HG03135 (cell line): ENCODE measurements around the gene SNRNP70.
"Not testable (repeated sequence)": the region's sequence is repeated elsewhere in the genome, so short reads cannot be mapped to it uniquely, and the experiment has no call there.

Source experiments
- ATAC-seq: cut with Tn5 transposase; IDR thresholded peaks from one replicate; pipeline ENCODE4 v1.9.1; 2021; ENCODE audit warnings: mild to moderate bottlenecking, moderate library complexity; ENCODE audit not compliant: unreplicated experiment

SNRNP70 gene

DNA sequence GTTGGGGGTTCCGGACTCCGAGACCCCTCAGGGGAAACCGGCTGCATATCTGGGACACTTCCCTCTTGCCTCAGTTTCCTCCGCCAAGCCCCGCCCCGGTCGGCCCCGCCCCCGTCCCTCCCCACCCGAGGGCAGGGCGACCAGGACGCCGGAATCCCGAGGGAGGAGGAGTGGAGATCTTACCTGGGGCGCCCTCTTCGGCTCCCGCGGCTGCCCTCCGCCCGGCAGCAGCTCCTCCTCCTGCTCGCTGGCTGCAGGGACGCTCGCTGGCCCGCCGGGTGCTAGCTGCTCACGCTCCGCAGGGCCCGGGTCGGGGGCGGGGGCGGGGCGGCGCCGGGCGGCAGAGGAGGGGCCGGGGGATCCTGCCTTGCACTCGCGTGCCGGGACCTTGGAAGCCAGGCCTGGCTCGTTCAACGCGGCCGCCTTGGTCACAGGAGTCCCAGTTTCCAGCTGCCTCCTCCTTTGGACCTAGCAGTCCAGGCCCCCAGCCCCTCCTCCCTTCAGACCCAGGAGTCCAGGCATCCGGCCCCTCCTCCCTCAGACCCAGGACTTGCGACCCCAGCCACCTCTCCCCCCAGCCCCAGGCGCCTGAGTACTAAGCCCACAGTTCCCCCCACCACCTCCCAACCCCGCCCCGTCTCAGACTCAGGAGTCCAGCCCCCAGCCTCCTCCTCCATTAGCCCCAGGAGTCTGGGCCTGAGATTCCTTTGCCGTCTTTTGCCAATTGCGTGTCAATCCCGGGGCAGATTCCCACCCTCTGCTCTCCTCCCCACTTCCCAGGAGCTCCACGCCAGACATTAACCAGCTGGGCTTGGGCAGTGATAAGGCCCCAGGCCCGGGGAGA is 20.3 kb upstream of the SNRNP70 start, which contains the start of gene NTF4:
NTF4 (minus strand) TSS at position 51 of the 844 bp plus-strand sequence. CDS start 2,821 bp downstream, outside the sequence.
- ATAC-seq, result no peak

DNA sequence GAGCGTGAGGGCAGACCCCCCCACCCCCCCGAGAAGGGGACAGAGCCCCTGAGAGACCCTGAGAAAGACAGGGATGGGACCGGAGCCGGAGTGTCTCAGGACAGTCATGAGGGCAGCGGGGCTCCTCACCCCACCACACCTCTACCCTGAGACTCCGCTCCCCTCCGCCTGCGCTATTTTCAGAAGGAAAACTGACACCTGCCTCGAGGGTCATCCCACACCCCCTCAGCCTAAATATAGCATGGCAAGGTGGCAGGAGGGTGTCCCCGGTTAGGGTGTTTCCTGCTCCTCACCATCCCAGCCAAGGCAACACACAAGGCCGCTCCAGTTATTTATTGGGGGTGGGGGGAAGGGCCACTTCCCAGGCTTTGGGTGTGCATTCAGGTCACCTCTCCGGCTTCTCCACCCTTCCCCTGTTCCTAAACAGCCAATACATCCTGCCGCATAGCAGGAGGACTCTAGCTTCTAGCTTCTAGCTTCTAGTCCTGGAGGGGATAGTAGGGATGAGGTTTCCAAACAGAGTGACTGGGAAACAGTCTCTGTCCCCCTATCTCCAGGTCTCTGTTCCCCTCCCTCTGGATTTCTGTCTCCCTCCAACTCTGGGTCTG is 19.2 kb upstream of the SNRNP70 start:
- ATAC-seq, result no peak

DNA sequence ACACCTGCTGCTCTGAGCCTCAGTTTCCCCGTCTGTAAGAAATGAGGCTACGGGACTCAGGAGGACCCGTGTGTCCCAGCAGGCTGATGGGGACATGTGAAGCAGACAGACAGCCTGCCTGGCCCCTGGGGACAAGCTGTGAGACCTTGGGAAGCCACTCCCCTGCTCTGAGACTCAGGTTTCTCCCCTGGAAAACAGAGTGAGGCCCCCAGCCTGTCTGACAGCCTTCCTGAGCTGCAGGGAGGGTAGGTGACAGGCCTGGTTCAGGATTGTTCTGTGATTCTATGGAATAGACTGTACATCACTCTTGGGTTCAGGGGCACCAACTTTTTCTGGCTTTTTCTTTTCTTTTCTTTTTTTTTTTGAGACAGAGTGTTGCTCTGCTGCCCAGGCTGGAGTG is 17.7 kb upstream of the SNRNP70 start:
- ATAC-seq, result no peak

- no peak for ATAC-seq
Measured at GRCh38 chr19:49069026-49069425, 16.2 kb upstream of the SNRNP70 start.

- no peak for ATAC-seq
Measured at GRCh38 chr19:49070416-49070815, 14.8 kb upstream of the SNRNP70 start.

GRCh38 chr19:49071860-49072547 is 13.2 kb upstream of the SNRNP70 start:
- no peak for ATAC-seq

- no peak for ATAC-seq
Measured at GRCh38 chr19:49073514-49074378, 11.5 kb upstream of the SNRNP70 start.

GRCh38 chr19:49074869-49075268 is 10.4 kb upstream of the SNRNP70 start:
- not testable (repeated sequence) for ATAC-seq

DNA sequence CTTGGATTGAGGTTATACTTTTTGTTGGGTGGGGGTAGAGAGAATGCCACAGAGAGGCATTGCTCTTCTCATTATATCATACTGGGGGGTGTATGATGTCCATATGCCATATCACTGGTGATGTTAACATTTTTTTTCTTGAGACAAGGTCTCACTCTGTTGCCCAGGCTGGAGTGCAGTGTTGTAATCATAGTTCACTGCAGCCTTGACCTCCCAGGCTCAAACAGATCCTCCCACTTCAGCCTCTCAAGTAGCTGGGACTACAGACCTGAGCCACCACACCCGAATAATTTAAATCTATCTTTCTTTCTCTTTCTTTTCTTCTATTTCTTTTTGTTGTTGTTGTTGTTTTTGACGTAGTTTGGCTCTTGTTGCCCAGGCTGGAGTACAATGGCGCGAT is 4.9 kb upstream of the SNRNP70 start:
- no peak for ATAC-seq

GRCh38 chr19:49081273-49081672 is 4.0 kb upstream of the SNRNP70 start:
- ATAC-seq, result no peak

DNA sequence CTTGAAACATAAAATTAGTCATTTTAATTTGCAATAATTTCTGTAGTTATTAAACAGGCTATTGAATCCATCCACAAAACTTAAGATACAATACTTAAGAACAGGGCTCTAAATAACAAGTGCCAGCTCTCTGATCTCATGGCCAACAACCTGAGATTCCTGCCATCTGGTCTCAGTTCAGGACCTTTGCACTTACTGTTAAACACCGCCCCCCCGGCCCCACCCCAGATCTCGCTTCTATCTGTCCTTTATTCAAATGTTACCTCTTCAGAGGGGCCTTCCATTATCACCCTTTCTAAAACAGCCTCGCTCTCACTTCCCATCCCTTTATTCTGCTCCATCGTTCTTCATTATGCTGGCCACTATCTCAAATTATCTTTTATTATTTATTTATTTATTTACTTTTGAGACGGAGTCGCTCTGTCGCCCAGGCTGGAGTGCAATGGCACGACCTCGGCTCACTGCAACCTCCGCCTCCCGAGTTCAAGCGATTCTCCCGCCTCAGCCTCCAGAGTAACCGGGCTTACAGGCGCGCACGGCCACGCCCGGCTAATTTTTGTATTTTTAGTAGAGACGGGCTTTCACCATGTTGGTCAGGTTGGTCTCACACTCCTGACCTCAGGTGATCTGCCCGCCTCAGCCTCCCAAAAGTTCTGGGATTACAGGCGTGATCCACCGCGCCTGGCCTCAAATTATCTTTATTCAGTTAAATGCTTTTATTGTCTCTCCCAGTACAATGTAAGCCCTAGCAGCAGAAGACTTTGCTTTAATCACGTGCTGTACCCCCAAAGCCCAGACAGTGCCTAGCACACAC is 838 bp upstream of the SNRNP70 start:
- ATAC-seq, result no peak

DNA sequence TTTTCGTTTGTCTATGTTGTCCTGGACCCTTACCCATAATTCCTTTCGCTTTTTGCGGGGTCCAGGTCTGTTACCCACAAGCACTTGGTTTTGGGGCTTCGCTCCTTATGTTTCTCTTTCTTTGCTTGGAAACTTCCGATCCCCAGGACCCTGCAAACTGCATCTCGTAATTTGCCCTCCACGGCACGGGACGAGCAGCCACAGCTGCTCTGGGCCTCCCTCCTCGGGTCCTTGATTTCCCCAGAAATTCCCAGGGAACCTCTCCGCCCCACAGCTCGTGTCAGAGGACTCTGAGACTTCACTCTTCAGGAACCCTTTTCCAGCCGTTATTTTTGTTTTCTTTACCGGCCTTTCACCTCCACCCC is 599 bp downstream of the SNRNP70 start:
- ATAC-seq, result no peak

DNA sequence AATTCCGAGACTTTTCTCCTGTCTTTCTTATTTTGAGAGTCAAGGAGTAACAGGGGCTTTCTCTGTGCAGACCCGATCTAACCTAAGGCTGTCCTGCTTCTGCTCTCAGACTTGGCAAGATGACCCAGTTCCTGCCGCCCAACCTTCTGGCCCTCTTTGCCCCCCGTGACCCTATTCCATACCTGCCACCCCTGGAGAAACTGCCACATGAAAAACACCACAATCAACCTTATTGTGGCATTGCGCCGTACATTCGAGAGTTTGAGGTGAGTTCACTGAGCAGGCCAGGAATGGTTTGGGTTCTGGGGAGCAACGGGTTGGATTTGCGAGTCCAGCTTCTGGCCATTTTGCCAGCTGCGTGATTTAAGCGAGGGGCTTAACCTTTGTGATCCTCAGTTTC is 1.0 kb downstream of the SNRNP70 start:
- no peak for ATAC-seq

DNA sequence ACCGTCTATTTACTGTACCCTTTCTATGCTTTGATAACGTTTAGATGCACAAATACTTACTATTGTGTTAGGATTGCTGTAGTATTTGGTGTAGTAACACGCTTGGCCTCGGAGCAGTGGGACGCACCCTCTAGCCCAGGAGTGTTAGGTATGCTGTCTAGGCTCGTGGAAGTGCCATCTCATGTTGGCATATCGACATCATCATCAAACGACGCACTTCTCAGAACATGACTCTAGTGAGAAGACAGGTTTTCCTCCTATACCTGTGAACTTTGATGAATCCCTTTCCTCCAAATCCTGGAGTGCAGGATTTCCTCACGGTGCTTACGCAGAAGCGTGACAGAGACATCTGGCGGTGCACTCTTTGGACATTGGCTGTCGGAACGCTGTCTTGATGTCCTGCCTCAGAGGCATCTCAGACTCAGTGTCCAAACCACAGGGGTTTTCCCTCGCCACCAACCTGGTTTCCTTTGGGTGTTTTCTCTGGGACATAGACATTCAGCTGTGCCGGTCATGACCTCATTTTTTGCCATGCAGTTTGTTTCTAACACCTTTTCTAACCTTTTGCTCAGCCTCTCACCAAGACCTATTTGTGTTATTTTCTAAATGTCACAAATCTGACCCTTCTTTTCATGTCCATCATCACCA is 6.3 kb downstream of the SNRNP70 start:
- no peak for ATAC-seq

DNA sequence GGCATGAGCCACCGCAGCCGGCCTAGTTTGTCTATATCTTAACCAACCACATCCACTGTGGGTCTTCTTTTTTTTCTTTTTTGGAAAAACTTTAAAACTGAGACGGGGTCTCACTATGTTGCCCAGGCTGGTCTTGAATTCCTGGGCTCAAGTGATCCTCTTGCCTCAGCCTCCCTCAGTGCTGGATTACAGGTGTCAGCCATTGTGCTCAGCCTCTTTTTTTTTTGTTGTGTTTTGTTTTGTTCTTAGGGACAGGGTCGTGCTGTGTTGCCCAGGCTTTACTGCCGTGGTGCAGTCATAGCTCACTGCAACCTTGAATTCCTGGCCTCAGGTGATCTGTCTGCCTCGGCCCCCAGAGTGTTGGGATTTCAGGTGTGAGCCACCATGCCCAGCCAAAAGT is 7.4 kb downstream of the SNRNP70 start:
- no peak for ATAC-seq

DNA sequence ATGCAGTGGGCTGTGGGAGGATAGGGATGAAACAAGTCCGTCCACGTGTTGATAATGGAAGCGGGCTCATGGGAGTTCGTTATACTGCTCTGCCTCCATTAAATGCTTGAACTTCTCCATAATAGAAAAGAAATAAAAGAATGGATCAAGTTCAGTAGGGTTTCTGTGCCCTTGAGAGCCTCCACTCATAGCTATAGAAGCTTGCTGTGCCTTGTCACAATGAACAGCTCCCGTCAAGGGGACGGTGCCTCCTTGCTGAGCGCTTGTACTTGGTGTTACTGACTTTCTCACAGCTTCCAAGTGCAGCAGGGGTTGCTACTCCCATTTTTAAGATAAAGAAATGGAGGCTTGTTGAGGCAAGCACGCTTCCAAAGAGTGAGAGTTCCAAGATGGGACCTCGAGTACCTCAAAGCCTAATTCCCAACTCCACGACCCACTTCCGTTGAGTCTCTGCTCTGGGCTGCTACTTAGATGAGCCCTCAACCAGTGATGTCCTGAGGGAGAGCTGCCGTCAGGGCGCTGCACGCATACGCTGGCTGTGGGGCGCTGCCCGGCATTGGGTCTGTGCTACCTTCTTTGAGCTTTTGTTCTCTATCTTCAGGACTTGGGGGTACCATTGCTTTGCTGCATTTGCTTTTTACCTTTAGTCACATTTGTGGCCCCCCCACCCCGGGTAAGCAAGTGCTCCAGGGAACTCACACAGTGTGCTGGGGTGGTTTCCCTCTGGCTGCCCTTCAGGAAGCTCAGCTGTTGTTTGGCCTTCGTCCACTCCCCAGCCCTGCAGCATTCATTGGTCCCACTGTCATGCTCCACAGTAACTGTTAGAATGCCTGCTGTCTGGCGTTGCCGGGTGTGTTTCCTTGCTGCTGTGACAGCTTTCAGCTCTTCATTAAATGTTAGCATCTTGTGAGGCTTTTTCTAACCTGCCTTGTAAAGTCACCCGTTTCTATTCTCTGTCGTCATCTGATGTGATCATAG is 9.5 kb downstream of the SNRNP70 start:
- ATAC-seq, result no peak

DNA sequence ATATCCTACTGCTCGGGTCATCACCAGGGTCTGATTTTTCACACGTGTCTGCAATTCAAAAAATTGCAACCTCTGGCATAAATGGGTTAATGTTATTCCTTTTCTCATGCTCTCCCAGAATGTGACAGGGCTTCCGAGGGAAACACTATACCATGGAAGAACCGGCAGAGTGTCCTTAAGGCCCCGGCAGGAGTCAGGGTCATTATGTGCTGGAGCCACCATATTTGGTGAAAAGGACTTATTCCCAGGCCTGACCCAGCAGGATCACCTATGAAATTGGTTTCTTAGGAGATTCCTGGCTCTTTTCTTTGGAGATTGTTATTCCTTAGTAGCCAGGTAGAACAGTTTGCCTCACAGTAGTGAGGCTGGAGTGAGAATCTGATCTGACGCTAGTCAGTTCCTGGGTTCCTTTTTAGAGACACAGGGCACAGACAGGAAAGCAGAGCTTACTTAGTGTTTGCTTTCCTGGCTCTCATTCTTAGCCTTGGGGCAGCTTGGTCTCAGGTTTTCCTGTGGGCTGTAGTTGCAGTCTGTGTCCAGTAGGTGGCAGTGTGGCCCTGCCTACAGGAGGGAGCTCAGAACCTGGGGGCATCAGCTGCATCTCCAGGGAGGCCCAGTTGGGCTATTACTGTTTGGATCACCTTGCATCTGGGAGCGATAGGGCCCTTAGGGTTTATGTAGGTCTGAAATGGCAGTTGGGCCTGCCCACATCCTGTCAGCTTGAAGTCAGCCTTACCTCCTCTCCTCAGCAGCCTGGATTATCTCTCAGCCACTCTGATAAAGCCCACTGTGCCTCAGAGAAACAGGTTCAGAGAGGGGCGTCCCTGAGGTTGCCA is 12.4 kb downstream of the SNRNP70 start:
- ATAC-seq, result no peak

GRCh38 chr19:49098795-49099194 is 13.5 kb downstream of the SNRNP70 start:
- no peak for ATAC-seq
